ENCODE data around the gene LHFPL6. TPM values are rescaled to one million over a fixed set of nuclear protein-coding genes. Genes with fewer than 3 reads are reported as not detected.

Gene LHFPL6
- total and polyA plus RNA-seq, 9 of the 15 experiments (the other 6 are each of a cell fraction or from before 2014, with no cell fraction given), result 0.18 TPM; not detected in 8

DNA sequence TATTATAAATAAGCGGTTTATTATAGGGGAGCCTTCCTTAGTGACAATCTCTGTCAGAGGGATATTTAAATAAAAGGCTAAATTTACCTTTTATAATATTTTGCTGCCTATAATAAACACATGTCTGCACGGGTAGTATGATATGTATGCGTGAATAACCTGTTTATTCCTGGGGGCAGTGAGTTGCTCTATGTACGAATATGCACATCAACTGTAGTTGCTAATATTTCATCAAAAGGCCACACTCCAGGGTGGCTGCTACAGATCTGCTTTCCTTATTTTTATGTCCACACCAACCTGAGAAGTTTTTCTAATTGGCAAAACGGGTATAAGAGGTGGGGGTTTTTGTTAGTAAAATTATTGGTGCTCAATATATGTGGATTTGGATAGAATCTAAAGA lies 192.0 kb downstream of the LHFPL6 start:
- BruUV-seq (replicated peaks), result no TSS peak
- 0% methylated on average over 5 of the region's 5 CpGs for WGBS (ENCODE audit: insufficient coverage, low coverage, missing lambda C conversion rate)
- Histone ChIP-seq H3K27ac (ENCODE audit: extremely low read depth, low read depth, low read length) (no peak overlapping the region), H3K36me3 (ENCODE audit: control insufficient read depth, insufficient read depth, low read length) (no peaks in the 10 kb centered on the region), H3K4me3 (no peak overlapping the region), H3K4me2 (ENCODE audit: insufficient read depth, low read length) (no peak overlapping the region), H3K79me2 (ENCODE audit: control insufficient read depth, insufficient read depth, low read length) (no peaks in the 10 kb centered on the region), H2AFZ (ENCODE audit: low read depth, low read length) (no peak overlapping the region), H3K4me1 (replicated peaks in 1 of 2; ENCODE audit: control insufficient read depth in 2 of 2, insufficient read depth in 2 of 2, low read length in 2 of 2) (no peaks in the 10 kb centered on the region), H3K27me3 (ENCODE audit: control insufficient read depth in 2 of 2, insufficient read depth in 2 of 2, low read length in 2 of 2) (no peaks in the 10 kb centered on the region; a peak in 1 of 5 replicates), H3K9me3 (replicated peaks; ENCODE audit: control insufficient read depth, insufficient read depth, low read depth, low read length) (no peaks in the 10 kb centered on the region), H3K9ac (ENCODE audit: insufficient read depth in 1 of 2, low read depth in 2 of 2, low read length in 2 of 2) (no peak overlapping the region), H3K9me1 (ENCODE audit: control insufficient read depth, insufficient read depth, low read length) (no peaks in the 10 kb centered on the region), H4K20me1 (replicated peaks; ENCODE audit: control insufficient read depth, insufficient read depth, low read length) (no peaks in the 10 kb centered on the region)
- CTCF ChIA-PET (ENCODE audit: low intra/inter-chr PET ratio), result no interaction called here
- FAIRE-seq, result no peak
- no peak for ATAC-seq
- POLR2A ChIA-PET, result no interaction called here
- TF ChIP-seq L3MBTL2 (IDR thresholded peaks at IDR 0.05) (no peak), TAL1 (IDR thresholded peaks at IDR 0.05) (no peak), LARP7 (IDR thresholded peaks at IDR 0.05) (no peak), HNRNPLL (IDR thresholded peaks at IDR 0.05; ENCODE audit: low read depth, low read length, poor library complexity, severe bottlenecking) (no peak), RFX7 (CRISPR knock-in tag; IDR thresholded peaks at IDR 0.05) (no peak), DDX20 (tag; IDR thresholded peaks at IDR 0.05; ENCODE audit: low read depth) (no peak), POU5F1 (IDR thresholded peaks at IDR 0.05; ENCODE audit: borderline replicate concordance, low read depth, low read length, partially characterized antibody) (no peak), BMI1 (IDR thresholded peaks at IDR 0.05; ENCODE audit: low read length) (no peak)
- TF ChIP-seq, protein P1, sequence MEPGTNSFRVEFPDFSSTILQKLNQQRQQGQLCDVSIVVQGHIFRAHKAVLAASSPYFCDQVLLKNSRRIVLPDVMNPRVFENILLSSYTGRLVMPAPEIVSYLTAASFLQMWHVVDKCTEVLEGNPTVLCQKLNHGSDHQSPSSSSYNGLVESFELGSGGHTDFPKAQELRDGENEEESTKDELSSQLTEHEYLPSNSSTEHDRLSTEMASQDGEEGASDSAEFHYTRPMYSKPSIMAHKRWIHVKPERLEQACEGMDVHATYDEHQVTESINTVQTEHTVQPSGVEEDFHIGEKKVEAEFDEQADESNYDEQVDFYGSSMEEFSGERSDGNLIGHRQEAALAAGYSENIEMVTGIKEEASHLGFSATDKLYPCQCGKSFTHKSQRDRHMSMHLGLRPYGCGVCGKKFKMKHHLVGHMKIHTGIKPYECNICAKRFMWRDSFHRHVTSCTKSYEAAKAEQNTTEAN (CRISPR knock-in tag; IDR thresholded peaks at IDR 0.05), result no peak
- in situ Hi-C loops (cut with MboI), result no loop called here
- DNase-seq (ENCODE audit: extremely low read depth in 1 of 4, low spot score in 3 of 4), result no peak
- intact Hi-C loops (cut with micrococcal nuclease), result no loop called here
